Thyroid gland (tissue), 4 donors: ENCODE data around the gene RNF41. TPM values are rescaled to one million over a fixed set of nuclear protein-coding genes. Genes with fewer than 3 reads are reported as not detected.

Source experiments
- DNase-seq, 2 donors: peaks; one replicate each; pipeline ENCODE4 v3.0.0-alpha.2; 2019
- H3K27ac ChIP-seq, 3 donors: fragments of 200-600 bp; sonication (generic); 1 replicate in 2 of 3; 2 replicates in 1 of 3; pipeline ENCODE4 v1.5.1; 2016 to 2019; ENCODE audit warnings: mild to moderate bottlenecking in 1 of 3, moderate library complexity in 1 of 3
- H3K27me3 ChIP-seq: fragments of 200-600 bp; sonication (generic); one replicate; pipeline ENCODE4 v1.5.1; 2019
- H3K36me3 ChIP-seq, 2 donors: fragments of 200-600 bp; sonication (generic); one replicate each; pipeline ENCODE4 v1.5.1; 2016 to 2019
- H3K4me1 ChIP-seq, 2 donors: fragments of 200-600 bp; sonication (generic); one replicate each; pipeline ENCODE4 v1.5.1; 2017 to 2019
- H3K4me3 ChIP-seq, 3 donors: fragments of 200-600 bp; sonication (generic); replicated peaks in 1 of 3; 1 replicate in 2 of 3; 2 replicates in 1 of 3; pipeline ENCODE4 v1.5.1; 2016; ENCODE audit warnings: mild to moderate bottlenecking in 1 of 3
- H3K9me3 ChIP-seq: fragments of 200-600 bp; sonication (generic); one replicate; pipeline ENCODE4 v1.5.1; 2017
- POLR2A ChIP-seq, 2 donors: fragments of 450-650 bp; IDR thresholded peaks; one replicate each; pipeline ENCODE4 v1.6.1; 2017; ENCODE audit warnings: antibody characterized with exemption in 2 of 2, mild to moderate bottlenecking in 2 of 2, moderate library complexity in 1 of 2
- WGBS, 2 donors: methylation state at CpG; one replicate each; pipeline ENCODE4 v1.1.5; 2017; 5-methylcytosine and 5-hydroxymethylcytosine counted together
- intact Hi-C: fragments of 100-400 bp; cut with DNase I; formaldehyde crosslinking; loops from one replicate; pipeline ENCODE4 v1.15.1; 2023
- total RNA-seq, 4 donors: library from RNA; depleted of rRNA; stranded (reverse); fragments of >200 nt; gene quantifications; one replicate each; pipeline ENCODE4 v1.2.3, GENCODE V29; 2016
- TF ChIP-seq, protein P1 (sequence below), 6 experiments: fragments of 200-600 bp in 3 of 6; fragments of 450-650 bp in 3 of 6; sonication (generic) in 3 of 6; IDR thresholded peaks; one replicate each; pipeline ENCODE4 v1.5.1; 2016 to 2019; ENCODE audit warnings: antibody characterized with exemption in 6 of 6, mild to moderate bottlenecking in 2 of 6, inconsistent platforms in 1 of 6, moderate library complexity in 1 of 6

The RNF41 gene
- total RNA-seq, 4 donors from 2014 or later, result 63.4 to 89.7 (median 73.4) TPM

DNA sequence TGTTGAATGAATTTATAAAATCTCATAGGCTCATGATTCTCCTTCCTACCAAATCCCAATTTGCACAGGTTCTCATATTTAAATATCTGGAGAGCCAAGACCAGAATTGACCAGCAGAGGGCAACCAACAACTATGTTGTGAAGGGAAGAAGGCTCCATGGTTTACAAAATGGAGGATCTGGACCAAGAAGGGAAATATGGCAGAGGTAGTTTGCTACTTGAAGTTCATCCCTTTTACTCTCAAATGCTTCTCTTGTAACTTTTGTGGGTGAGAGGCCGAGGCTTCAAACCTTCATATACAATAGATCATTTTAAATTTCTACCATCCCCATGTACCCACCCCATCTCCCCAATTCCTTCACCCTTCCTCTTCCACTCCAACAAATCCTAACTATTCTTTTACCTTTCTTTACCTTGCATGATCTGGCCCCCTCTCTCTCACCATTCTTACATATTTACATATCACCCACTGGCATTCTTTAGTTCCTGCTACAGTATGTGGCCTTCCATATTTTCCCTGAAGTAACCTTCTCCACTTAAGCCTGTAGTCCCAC is 28.6 kb downstream of the RNF41 start:
- DNase-seq, result peak; percentile 77 to 79
- TF ChIP-seq POLR2A (IDR thresholded peaks at IDR 0.05), result no peak
- TF ChIP-seq, protein P1, sequence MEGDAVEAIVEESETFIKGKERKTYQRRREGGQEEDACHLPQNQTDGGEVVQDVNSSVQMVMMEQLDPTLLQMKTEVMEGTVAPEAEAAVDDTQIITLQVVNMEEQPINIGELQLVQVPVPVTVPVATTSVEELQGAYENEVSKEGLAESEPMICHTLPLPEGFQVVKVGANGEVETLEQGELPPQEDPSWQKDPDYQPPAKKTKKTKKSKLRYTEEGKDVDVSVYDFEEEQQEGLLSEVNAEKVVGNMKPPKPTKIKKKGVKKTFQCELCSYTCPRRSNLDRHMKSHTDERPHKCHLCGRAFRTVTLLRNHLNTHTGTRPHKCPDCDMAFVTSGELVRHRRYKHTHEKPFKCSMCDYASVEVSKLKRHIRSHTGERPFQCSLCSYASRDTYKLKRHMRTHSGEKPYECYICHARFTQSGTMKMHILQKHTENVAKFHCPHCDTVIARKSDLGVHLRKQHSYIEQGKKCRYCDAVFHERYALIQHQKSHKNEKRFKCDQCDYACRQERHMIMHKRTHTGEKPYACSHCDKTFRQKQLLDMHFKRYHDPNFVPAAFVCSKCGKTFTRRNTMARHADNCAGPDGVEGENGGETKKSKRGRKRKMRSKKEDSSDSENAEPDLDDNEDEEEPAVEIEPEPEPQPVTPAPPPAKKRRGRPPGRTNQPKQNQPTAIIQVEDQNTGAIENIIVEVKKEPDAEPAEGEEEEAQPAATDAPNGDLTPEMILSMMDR (IDR thresholded peaks at IDR 0.05), result peak; percentile 44 to 89 (median 81)
- Histone ChIP-seq H3K9me3 (no peaks in the 10 kb centered on the region), H3K27me3 (no peaks in the 10 kb centered on the region), H3K4me1 (peaks cover 2 to 15% of the 10 kb centered on the region in 2 donors), H3K4me3 (no peak overlapping the region), H3K36me3 (no peaks in the 10 kb centered on the region), H3K27ac (no peak overlapping the region)
- 29 to 48% methylated on average over 1 of the region's 1 CpG for WGBS, 2 donors
- intact Hi-C loops, result loop anchor here (2.0 kb wide), 1 partner anchor 32 kb away; the partner anchor contains the start of gene NABP2

DNA sequence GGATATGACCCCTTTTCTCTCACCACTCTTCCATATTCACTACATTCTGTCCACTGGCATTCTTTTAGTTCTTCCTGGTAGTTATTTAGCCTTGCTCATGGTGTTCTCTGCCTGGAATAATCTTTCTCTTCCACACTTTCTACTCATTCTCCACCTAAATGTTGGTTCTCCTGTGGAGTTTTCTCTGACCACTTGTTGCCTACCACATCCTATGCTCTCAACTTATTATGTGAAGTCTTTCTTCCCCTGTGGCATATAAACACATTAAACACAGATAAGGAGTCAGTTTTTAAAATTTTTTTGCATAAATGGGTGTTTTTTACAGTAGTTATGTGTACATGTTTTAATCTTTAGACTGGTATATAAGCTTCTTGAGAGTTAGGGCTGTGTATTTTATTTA is 29.1 kb downstream of the RNF41 start:
- intact Hi-C loops, result loop anchor here (2.0 kb wide), 1 partner anchor 32 kb away; the partner anchor contains the start of gene NABP2
- Histone ChIP-seq H3K36me3 (no peaks in the 10 kb centered on the region), H3K27me3 (no peaks in the 10 kb centered on the region), H3K4me1 (peaks cover 7 to 21% of the 10 kb centered on the region in 2 donors), H3K4me3 (no peak overlapping the region), H3K27ac (no peak overlapping the region), H3K9me3 (no peaks in the 10 kb centered on the region)
- TF ChIP-seq, protein P1 (IDR thresholded peaks at IDR 0.05), result no peak
- DNase-seq, result no peak

DNA sequence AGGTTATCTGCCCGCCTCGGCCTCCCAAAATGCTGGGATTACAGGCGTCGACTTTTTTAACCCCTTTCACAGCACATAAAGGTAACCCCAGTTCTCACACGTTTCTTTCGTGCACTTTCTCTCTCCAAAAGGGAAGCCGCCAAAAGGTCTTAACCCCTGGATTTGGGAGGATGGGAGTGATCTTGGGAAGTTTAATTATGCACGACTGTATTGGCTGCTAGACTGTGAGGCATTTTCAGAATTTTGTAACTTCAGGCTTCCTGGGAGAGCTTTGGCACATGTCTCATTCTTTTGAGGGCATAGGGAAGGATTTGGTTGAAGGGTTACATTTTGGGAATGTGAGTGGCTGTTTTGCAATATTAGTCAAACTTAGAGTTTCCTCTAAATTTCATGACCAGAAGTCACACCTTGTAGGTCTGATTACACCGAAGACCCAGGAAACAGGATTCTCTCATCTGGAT is 31.0 kb downstream of the RNF41 start:
- intact Hi-C loops, result no loop called here
- Histone ChIP-seq H3K27ac (peak overlapping the region; percentile 84 to 99 (median 98)), H3K4me1 (peaks cover 14 to 22% of the 10 kb centered on the region in 2 donors), H3K9me3 (no peaks in the 10 kb centered on the region), H3K27me3 (no peaks in the 10 kb centered on the region), H3K36me3 (peaks cover 0 to under 1% of the 10 kb centered on the region in 2 donors), H3K4me3 (peak overlapping the region; percentile 14 to 94 (median 77))
- 28 to 30% methylated on average over 9 of the region's 9 CpGs for WGBS, 2 donors
- no peak for DNase-seq
- TF ChIP-seq, protein P1 (IDR thresholded peaks at IDR 0.05), result no peak
- no peak for TF ChIP-seq POLR2A (IDR thresholded peaks at IDR 0.05)

DNA sequence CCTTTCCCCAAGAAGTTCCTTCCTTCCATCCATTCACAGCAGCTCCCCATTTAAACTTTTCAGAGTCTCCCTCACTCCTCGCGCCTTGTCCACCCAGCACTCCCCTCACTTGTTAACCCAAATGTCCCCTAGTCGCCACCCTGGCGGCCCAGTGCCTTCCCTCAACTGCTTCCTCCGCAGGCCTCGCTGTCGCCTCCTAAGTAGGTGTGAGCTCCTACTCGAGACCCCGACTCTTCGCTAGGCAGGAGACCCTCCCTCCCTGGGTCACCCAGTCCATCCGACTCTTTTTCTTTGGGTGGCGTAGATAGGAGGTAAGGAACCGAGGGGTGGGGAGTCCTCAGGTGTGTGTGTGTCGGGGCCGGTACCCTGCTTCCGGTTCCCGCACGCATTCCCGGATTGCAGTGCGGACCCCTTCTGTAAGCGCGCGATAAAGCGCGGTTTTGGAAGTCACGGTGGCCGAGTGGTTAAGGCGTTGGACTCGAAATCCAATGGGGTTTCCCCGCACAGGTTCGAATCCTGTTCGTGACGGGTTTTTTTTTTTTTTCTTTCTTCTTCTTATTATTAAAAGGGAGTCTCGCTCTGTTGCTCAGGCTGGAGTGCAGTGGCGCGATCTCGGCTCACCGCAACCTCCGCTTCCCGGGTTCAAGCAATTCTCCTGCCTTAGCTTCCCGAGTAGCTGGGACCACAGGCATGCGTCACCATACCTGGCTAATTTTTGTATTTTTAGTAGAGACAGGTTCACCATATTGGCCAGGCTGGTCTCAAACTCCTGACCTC is 31.6 kb downstream of the RNF41 start:
- no peaks in the 10 kb centered on the region for H3K9me3 ChIP-seq
- DNase-seq, result peak; percentile 86 to 88
- peaks cover 2 to 7% of the 10 kb centered on the region in 2 donors for H3K36me3 ChIP-seq
- TF ChIP-seq, protein P1 (IDR thresholded peaks at IDR 0.05), result peak in 1 of 6 experiments; percentile 16
- TF ChIP-seq POLR2A (IDR thresholded peaks at IDR 0.05), result peak in 1 of 2 donors; percentile 35
- H3K27ac ChIP-seq, result peak overlapping the region; percentile 84 to 99 (median 98)
- peak overlapping the region; percentile 14 to 94 (median 77) for H3K4me3 ChIP-seq
- peaks cover 14 to 22% of the 10 kb centered on the region in 2 donors for H3K4me1 ChIP-seq
- H3K27me3 ChIP-seq, result no peaks in the 10 kb centered on the region
- WGBS, 2 donors, result 1% methylated on average over 42 of the region's 42 CpGs
- intact Hi-C loops, result loop anchor here (2.0 kb wide), 1 partner anchor 69 kb away; no protein-coding TSS in a partner anchor
